HG03378 (cell line): ENCODE measurements around the gene SLC22A17.

ENCODE experiments used
- ATAC-seq: cut with Tn5 transposase; IDR thresholded peaks from one replicate; pipeline ENCODE4 v1.9.1; 2021; ENCODE audit warnings: mild to moderate bottlenecking, moderate library complexity; ENCODE audit not compliant: unreplicated experiment

Gene SLC22A17

DNA sequence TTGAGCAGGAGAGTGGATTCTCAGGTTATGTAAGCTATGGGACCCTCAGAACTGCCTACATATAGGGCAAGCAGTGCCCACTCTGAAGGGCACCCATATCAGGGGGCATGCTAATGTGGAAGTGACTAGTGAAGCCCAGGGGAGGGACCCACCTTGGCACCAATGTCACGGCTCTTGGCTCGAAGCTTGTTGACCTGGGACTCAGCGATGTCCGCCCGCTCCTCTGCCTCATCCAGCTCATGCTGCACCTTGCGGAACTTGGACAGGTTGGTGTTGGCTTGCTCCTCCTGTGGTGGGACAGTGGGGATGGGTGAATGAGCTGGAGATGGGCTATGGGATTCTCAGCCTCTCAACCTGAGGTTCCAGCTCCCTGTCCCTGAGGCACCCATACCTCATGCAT is 29.6 kb upstream of the SLC22A17 start:
- no peak for ATAC-seq

DNA sequence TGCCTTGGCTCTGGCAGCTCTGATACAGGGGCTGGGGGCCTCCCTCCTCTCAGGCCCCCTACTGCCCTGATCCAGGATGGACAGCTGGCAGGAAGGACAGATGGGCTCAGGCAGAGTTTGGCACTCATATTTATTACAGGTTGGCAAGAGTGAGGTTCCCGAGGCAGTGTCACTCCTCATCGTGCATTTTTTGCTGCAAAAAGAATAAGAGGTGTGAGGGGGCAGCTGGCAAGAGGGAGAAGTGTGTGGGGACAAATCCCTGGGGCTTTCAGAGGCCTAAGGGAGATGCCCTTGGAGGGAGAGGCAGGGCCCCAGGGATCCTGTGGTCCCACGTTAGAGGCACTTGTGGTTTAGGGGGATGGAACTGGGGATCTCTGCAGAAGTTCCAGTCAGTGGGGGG is 29.2 kb upstream of the SLC22A17 start:
- ATAC-seq, result no peak

DNA sequence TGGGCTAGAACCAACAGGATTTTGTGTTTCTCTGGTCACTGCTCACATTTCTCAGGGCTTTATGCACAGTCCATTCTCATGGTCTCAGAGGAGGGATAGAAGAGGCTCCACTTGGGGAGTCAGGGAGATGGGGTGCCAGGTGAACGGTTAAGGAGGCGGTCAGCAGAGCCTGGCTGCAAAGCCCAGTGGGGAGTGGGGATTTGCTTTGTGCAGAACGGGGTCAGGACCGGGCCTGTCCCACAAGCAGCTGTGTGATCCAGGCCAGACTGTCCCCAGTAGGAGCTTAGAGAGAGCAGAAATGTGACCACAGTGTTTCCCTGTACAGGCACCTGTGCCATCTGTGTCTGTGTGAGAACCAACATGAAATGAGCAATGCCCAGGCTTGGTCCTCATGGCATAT is 28.3 kb upstream of the SLC22A17 start:
- no peak for ATAC-seq

GRCh38 chr14:23380197-23380914 is 27.7 kb upstream of the SLC22A17 start:
- no peak for ATAC-seq

GRCh38 chr14:23379366-23380196 is 26.9 kb upstream of the SLC22A17 start:
- ATAC-seq, result no peak

DNA sequence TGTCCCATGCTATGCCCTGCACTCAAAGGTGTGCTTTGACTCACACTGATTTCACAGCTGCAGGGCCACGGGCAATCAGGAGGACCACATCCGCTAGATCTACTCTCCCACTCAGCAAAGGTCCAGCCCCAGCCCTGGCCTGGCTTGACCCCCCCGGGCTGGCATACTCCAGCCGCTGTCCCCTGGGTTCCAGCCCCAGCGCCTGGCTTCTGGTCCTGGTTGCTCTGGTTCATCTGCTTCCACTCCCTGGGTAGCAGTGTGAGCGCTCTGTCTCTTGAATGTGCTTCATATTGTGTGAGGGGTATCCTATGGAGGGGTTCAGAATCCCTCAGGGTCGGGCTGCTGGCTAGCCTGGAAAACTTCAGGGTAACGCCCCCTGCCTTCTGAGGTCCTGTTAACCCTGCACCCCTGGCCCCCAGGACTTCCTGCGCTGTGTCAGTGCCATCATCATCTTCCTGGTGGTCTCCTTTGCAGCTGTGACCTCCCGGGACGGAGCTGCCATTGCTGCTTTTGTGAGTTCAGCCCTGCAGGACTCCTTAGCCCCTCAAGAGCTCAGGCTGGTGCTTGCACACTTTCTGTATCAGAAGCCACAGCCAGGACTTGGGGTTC is 26.0 kb upstream of the SLC22A17 start:
- no peak for ATAC-seq

- no peak for ATAC-seq
Measured at GRCh38 chr14:23377573-23378563, 25.2 kb upstream of the SLC22A17 start.

DNA sequence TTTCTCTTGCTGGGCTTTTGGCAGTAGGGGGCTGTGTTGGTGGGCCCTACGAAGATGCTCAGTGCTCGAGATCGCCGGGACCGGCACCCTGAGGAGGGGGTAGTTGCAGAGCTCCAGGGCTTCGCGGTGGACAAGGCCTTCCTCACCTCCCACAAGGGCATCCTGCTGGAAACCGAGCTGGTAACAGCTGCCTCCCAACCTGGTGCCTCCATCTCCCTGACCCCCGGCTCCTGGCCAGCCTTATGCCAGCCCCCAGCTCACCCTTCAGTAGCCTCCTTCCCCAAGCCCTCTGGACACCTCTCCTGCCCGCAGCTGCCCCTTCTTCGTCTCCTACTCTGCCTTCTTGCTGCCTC is 24.5 kb upstream of the SLC22A17 start:
- ATAC-seq, result no peak

GRCh38 chr14:23376482-23377197 is 24.0 kb upstream of the SLC22A17 start, which contains the start of gene CMTM5:
CMTM5 (plus strand) TSS chr14:23377046; CDS start chr14:23377252, 206 bp downstream.
- ATAC-seq, result no peak

DNA sequence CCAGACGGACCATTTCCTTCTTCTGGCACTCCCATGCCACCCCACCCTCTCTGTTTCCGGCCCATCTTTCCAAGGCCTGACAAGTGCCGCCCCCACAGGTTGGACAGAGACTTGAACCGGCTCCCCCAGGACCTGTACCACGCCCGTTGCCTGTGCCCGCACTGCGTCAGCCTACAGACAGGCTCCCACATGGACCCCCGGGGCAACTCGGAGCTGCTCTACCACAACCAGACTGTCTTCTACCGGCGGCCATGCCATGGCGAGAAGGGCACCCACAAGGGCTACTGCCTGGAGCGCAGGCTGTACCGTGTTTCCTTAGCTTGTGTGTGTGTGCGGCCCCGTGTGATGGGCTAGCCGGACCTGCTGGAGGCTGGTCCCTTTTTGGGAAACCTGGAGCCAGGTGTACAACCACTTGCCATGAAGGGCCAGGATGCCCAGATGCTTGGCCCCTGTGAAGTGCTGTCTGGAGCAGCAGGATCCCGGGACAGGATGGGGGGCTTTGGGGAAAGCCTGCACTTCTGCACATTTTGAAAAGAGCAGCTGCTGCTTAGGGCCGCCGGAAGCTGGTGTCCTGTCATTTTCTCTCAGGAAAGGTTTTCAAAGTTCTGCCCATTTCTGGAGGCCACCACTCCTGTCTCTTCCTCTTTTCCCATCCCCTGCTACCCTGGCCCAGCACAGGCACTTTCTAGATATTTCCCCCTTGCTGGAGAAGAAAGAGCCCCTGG is 23.0 kb upstream of the SLC22A17 start:
- no peak for ATAC-seq

GRCh38 chr14:23373041-23373440 is 20.4 kb upstream of the SLC22A17 start:
- no peak for ATAC-seq

- no peak for ATAC-seq
Measured at GRCh38 chr14:23372509-23372908, 19.8 kb upstream of the SLC22A17 start, which contains the start of gene IL25. IL25 (plus strand) TSS chr14:23372809.

- no peak for ATAC-seq
Measured at GRCh38 chr14:23371865-23372264, 19.2 kb upstream of the SLC22A17 start.

GRCh38 chr14:23370221-23370620 is 17.5 kb upstream of the SLC22A17 start:
- ATAC-seq, result no peak

- ATAC-seq, result no peak
Measured at GRCh38 chr14:23366426-23366921, 13.8 kb upstream of the SLC22A17 start.

DNA sequence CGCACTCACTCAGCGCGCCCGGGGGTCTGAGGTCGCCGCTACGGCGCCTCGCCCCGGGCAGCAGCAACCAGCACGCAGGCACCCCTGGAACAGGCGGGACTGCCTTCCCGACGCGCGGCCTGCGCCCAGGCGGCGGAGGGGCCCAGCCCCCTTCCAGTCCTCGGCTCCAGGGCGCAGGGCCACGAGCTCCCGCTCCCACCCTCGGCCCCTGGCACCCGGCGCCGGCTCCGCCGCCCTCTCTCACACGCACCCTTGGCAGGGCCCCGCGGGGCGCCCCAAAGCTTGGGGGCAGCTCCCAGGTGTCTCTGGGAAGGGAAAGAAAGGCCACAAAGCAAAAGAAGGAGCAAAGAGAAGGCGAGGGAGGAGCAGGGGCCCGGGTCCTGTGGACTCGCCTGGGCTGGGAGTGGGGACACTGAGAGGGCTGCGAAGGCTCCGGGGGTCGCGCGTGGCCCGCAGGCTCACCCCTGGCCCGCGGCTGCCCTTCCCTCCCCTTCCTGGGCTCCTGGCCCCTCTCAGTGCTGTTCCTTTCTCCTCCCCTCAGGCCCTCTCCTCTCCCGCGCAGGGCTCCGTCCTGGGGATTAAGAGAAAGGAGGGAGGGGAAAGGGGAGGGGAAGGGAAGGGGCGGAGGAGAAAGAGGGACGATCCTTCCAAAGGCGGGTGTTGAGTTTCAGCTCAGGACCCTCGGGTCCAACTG is 13.2 kb upstream of the SLC22A17 start:
- ATAC-seq, result no peak

DNA sequence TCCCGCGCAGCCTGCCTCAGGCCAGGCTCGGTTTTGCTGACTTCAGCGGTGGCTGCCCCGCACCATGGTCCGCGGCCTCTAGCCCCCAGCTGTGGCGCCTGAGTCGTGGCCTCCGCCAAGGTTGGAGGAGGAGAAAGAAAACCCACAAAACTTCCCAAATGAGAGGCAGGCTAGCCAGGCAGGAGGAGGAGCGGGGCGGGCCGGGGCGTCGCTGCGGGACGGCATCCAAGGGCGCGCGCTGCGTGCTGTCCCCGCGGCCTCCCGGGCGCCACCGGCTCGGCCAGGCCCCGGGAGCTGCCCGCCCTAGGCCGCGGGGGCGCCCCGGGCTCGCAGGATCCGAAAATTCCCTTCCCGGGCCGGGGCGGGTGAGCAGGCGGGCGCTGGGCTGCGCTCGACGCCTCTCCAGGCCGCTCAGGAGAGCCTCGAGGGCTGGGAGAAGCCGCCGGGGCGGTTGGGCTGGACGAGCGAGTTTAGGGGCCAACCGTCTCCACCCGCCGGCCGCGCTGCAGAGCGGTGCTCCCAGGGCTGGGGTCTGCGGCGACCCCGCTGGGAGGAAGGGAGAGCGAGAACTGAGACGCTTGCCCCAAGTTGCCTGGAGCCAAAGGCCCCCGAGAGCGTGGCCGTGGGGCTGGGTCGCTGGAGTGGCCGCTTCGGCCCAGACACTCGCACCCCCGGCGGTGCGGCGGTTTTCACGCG is 12.5 kb upstream of the SLC22A17 start, which contains the start of gene EFS:
Gene EFS (minus strand): TSS at position 137 of the 696 bp plus-strand sequence. CDS start 147 bp downstream, outside the sequence.
- ATAC-seq, result no peak
